Measurements from ENCODE around the gene NOS1AP.

DNA sequence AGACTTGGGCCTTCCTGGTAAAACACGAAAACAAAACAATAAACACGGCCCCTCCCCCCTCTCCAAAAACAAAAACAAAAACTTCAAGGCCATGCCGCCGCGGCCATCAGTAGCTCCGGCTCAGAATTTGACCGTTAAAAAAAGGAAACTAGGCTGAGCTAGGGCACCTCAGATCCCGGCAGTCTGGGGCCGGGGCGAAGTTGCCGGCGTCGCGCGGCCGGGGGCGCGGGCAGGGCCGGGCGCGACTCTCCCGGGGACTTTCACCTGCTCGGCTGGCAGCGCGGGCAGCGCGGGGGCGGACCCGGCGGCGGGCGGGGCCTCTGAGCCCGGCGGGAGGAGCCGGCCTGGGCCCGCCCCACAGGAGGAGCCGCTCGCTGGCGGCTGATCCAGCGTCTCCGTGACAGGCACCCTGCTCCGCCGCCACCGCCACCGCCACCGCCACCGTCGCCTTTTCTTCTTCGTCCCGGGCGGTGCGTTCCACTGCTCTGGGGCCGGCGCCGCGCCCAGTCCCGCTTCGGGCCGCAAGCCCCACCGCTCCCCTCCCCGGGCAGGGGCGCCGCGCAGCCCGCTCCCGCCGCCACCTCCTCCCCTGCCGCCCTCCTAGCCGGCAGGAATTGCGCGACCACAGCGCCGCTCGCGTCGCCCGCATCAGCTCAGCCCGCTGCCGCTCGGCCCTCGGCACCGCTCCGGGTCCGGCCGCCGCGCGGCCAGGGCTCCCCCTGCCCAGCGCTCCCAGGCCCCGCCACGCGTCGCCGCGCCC is at the start of gene NOS1AP:
- TF ChIP-seq SP1 (IDR thresholded peaks at IDR 0.05) (no peak), FOXM1 (IDR thresholded peaks at IDR 0.05; ENCODE audit: borderline replicate concordance) (peak; percentile 23; the same call in 1 of the 2 replicates), CTBP1 (IDR thresholded peaks at IDR 0.05; ENCODE audit: borderline replicate concordance) (no peak)
